Smooth muscle cell (in vitro differentiated cells): ENCODE data around the gene CCNQ. TPM values are rescaled to one million over a fixed set of nuclear protein-coding genes. Genes with fewer than 3 reads are reported as not detected.
A peak's percentile ranks its signal among the peaks of the same experiment; 100 is the strongest.

Source experiments
- DNase-seq: peaks from one replicate; lab custom pipeline; 2025; ENCODE audit not compliant: unreplicated experiment; lab: John Stamatoyannopoulos, UW
- H2AFZ ChIP-seq: fragments of 200-600 bp; sonication (generic); 2 replicates; pipeline ENCODE4 v1.6.0; 2016; ENCODE audit warnings: antibody characterized with exemption, low read depth, mild to moderate bottlenecking
- H3F3A ChIP-seq: fragments of 200-600 bp; sonication (generic); 2 replicates; pipeline ENCODE4 v1.6.0; 2017; ENCODE audit warnings: antibody characterized with exemption, low read depth
- H3K27ac ChIP-seq: fragments of 200-600 bp; sonication (generic); 2 replicates; pipeline ENCODE4 v1.5.1; 2016; ENCODE audit warnings: low read depth, mild to moderate bottlenecking
- H3K27me3 ChIP-seq: fragments of 200-600 bp; sonication (generic); 2 replicates; pipeline ENCODE4 v1.6.1; 2016; ENCODE audit warnings: low read depth, mild to moderate bottlenecking
- H3K36me3 ChIP-seq: fragments of 200-600 bp; sonication (generic); 2 replicates; pipeline ENCODE4 v1.5.1; 2016; ENCODE audit warnings: low read depth
- H3K4me1 ChIP-seq: fragments of 200-600 bp; sonication (generic); 2 replicates; pipeline ENCODE4 v1.5.1; 2016; ENCODE audit warnings: low read depth
- H3K4me2 ChIP-seq: fragments of 200-600 bp; sonication (generic); 2 replicates; pipeline ENCODE4 v1.6.0; 2016; ENCODE audit warnings: mild to moderate bottlenecking
- H3K4me3 ChIP-seq: fragments of 200-600 bp; sonication (generic); 2 replicates; pipeline ENCODE4 v1.5.1; 2016; ENCODE audit warnings: mild to moderate bottlenecking
- H3K79me2 ChIP-seq: fragments of 200-600 bp; sonication (generic); 2 replicates; pipeline ENCODE4 v1.6.0; 2016; ENCODE audit warnings: low read depth, mild to moderate bottlenecking
- H3K9ac ChIP-seq: fragments of 200-600 bp; sonication (generic); 2 replicates; pipeline ENCODE4 v1.6.0; 2016; ENCODE audit warnings: low read depth
- H3K9me3 ChIP-seq: fragments of 200-600 bp; sonication (generic); replicated peaks from 2 replicates; pipeline ENCODE4 v1.5.1; 2016; ENCODE audit warnings: low read depth
- H4K20me1 ChIP-seq: fragments of 200-600 bp; sonication (generic); 2 replicates; pipeline ENCODE4 v1.6.0; 2016; ENCODE audit warnings: low read depth
- CTCF ChIP-seq: fragments of 200-600 bp; sonication (generic); IDR thresholded peaks from 2 replicates; pipeline ENCODE4 v1.5.1; 2017; ENCODE audit warnings: borderline replicate concordance, mild to moderate bottlenecking, antibody characterized with exemption; ENCODE audit not compliant: insufficient read depth, poor library complexity, severe bottlenecking
- WGBS: methylation state at CpG from one replicate; pipeline ENCODE4 v1.1.7; 2016; ENCODE audit warnings: low lambda C conversion rate; 5-methylcytosine and 5-hydroxymethylcytosine counted together
- polyA plus RNA-seq: library from polyadenylated mRNA; unstranded; fragments of >200 nt; fragmentation: Nextera tagmentation; extraction: Ambion mirVana; gene quantifications from 2 replicates; pipeline ENCODE4 v1.2.1, GENCODE V29; 2016
- total RNA-seq: library from RNA; depleted of rRNA; stranded (reverse); fragments of >200 nt; gene quantifications from 2 replicates; pipeline ENCODE4 v1.2.3, GENCODE V29; 2014

CCNQ gene
- total and polyA plus RNA-seq, 2 experiments from 2014 or later, result 9.4 to 27.3 TPM

GRCh38 chrX:153631346-153631745 is 32.4 kb upstream of the CCNQ start:
- Histone ChIP-seq H3K27me3 (no peaks in the 10 kb centered on the region), H3K4me3 (no peak overlapping the region), H3F3A (no peaks in the 10 kb centered on the region), H3K4me2 (no peak overlapping the region), H2AFZ (no peak overlapping the region), H3K27ac (no peak overlapping the region), H4K20me1 (no peaks in the 10 kb centered on the region), H3K9ac (no peak overlapping the region), H3K36me3 (no peaks in the 10 kb centered on the region), H3K9me3 (no peaks in the 10 kb centered on the region), H3K4me1 (no peaks in the 10 kb centered on the region), H3K79me2 (no peaks in the 10 kb centered on the region)
- no peak for DNase-seq
- TF ChIP-seq CTCF, result no peak
- WGBS, result 83% methylated on average over 2 of the region's 2 CpGs

- H3K9me3 ChIP-seq, result no peaks in the 10 kb centered on the region
- no peaks in the 10 kb centered on the region for H3K36me3 ChIP-seq
- H3K4me1 ChIP-seq, result no peaks in the 10 kb centered on the region
- no peak overlapping the region for H3K4me3 ChIP-seq
- H3K27me3 ChIP-seq, result no peaks in the 10 kb centered on the region
- no peak overlapping the region for H3K9ac ChIP-seq
- H3K4me2 ChIP-seq, result no peak overlapping the region
- WGBS, result 86% methylated on average over 10 of the region's 12 CpGs
- H3K79me2 ChIP-seq, result no peaks in the 10 kb centered on the region
- DNase-seq, result no peak
- no peak for TF ChIP-seq CTCF
- H2AFZ ChIP-seq, result no peak overlapping the region
- H3K27ac ChIP-seq, result no peak overlapping the region
- H3F3A ChIP-seq, result no peaks in the 10 kb centered on the region
- H4K20me1 ChIP-seq, result no peaks in the 10 kb centered on the region
These were observed 29.7 kb upstream of the CCNQ start for GRCh38 chrX:153628665-153629064.

- WGBS, result 95% methylated on average over 8 of the region's 8 CpGs
- H3K9me3 ChIP-seq, result no peaks in the 10 kb centered on the region
- H3K27me3 ChIP-seq, result no peaks in the 10 kb centered on the region
- DNase-seq, result no peak
- H3F3A ChIP-seq, result no peaks in the 10 kb centered on the region
- no peaks in the 10 kb centered on the region for H3K79me2 ChIP-seq
- no peak for TF ChIP-seq CTCF
- no peak overlapping the region for H3K27ac ChIP-seq
- H3K4me1 ChIP-seq, result no peaks in the 10 kb centered on the region
- no peak overlapping the region for H3K4me3 ChIP-seq
- no peaks in the 10 kb centered on the region for H4K20me1 ChIP-seq
- no peaks in the 10 kb centered on the region for H3K36me3 ChIP-seq
- no peak overlapping the region for H2AFZ ChIP-seq
- no peak overlapping the region for H3K4me2 ChIP-seq
- no peak overlapping the region for H3K9ac ChIP-seq
These were observed 29.2 kb upstream of the CCNQ start for GRCh38 chrX:153628129-153628528.

GRCh38 chrX:153627675-153628111 is 28.8 kb upstream of the CCNQ start:
- TF ChIP-seq CTCF, result no peak
- no peaks in the 10 kb centered on the region for H4K20me1 ChIP-seq
- no peak overlapping the region for H3K9ac ChIP-seq
- H3K27me3 ChIP-seq, result no peaks in the 10 kb centered on the region
- H2AFZ ChIP-seq, result no peak overlapping the region
- H3K27ac ChIP-seq, result peak overlapping the region; percentile 28
- no peaks in the 10 kb centered on the region for H3F3A ChIP-seq
- H3K4me1 ChIP-seq, result no peaks in the 10 kb centered on the region
- H3K79me2 ChIP-seq, result no peaks in the 10 kb centered on the region
- no peak overlapping the region for H3K4me3 ChIP-seq
- no peak for DNase-seq
- no peaks in the 10 kb centered on the region for H3K36me3 ChIP-seq
- H3K4me2 ChIP-seq, result no peak overlapping the region
- 71% methylated on average over 15 of the region's 15 CpGs for WGBS
- H3K9me3 ChIP-seq, result no peaks in the 10 kb centered on the region
